ENCODE measurements around the gene PPP1R26. TPM values are rescaled to one million over a fixed set of nuclear protein-coding genes. Genes with fewer than 3 reads are reported as not detected.

Gene PPP1R26
- total and polyA plus RNA-seq, 2 experiments from 2014 or later = 10.7 to 49.8 TPM

DNA sequence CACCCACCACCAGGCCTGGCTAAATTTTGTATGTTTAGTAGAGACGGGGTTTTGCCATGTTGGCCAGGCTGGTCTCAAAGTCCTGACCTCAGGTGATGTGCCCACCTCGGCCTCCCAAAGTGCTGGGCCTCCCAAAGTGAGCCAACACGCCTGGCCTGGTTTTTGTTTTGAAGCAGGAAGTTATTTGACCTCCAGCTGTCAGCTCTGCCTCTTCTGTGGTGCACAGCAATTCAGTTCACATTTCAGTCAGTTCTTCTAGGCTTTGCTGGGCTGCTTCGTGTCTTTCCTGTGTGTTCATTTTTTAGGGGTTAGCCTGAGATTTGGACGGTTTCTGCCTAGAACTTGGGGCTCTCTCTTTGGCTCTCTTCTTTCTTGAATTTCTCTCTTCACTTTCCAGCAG, 50.6 kb downstream of the PPP1R26 start:
- DNase-seq (ENCODE audit: low spot score) (no peak), ATAC-seq (no peak)
- Mint-ChIP-seq H3K4me1 (peaks cover 9% of the 10 kb centered on the region; the same call in 2 of the 3 replicates), H3K9me3 (no peaks in the 10 kb centered on the region), H3K27ac (no peak overlapping the region), H3K27me3 (ENCODE audit: insufficient read depth, low read depth, poor library complexity) (peaks cover 4% of the 10 kb centered on the region), H3K4me3 (no peak overlapping the region), H3K36me3 (ENCODE audit: low read depth) (no peaks in the 10 kb centered on the region)
- H3K9me2 ChIP-seq (ENCODE audit: insufficient read depth) = no peaks in the 10 kb centered on the region
- no peaks in the 10 kb centered on the region for H3K79me2 ChIP-seq (replicated peaks; ENCODE audit: insufficient read depth)
- no peaks in the 10 kb centered on the region for H3K36me3 ChIP-seq (ENCODE audit: insufficient read depth)
- no peak overlapping the region for H3K4me3 ChIP-seq
- H3K27me3 ChIP-seq (ENCODE audit: insufficient read depth) = no peaks in the 10 kb centered on the region
- H3K4me2 ChIP-seq = no peak overlapping the region
- no peak overlapping the region for H3K27ac ChIP-seq (ENCODE audit: low read depth)
- H2AFZ ChIP-seq = no peak overlapping the region
- H3K4me1 ChIP-seq (ENCODE audit: insufficient read depth) = no peaks in the 10 kb centered on the region; the same call in 1 of the 2 replicates
- H4K20me1 ChIP-seq (replicated peaks; ENCODE audit: insufficient read depth) = no peaks in the 10 kb centered on the region
- no peaks in the 10 kb centered on the region for H3F3A ChIP-seq (replicated peaks; ENCODE audit: low read depth)
- TF ChIP-seq ZNF331 (CRISPR knock-in tag; IDR thresholded peaks at IDR 0.05; ENCODE audit: low read depth) = no peak

DNA sequence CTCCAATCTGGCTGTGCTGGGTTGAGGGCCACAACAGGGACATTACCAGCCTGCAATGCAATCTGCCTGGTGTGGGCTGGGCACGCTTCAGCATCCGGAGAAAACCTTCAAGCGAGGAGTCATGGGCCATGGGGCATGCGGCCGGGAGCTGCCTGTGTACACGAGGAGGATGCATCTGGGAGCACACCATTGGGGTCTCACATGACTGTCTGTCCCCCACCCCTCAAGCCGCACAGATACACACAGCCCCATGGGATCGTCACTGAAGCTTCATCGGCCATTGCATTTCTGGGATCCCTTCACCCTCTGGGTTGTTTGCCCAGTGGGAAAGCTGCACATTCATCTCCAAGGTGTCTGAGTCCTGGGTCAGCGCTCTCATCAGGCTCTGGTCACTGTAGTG, 51.5 kb downstream of the PPP1R26 start:
- Histone ChIP-seq H3K27ac (ENCODE audit: low read depth) (no peak overlapping the region), H3K4me2 (no peak overlapping the region), H3K36me3 (ENCODE audit: insufficient read depth) (no peaks in the 10 kb centered on the region), H3K27me3 (ENCODE audit: insufficient read depth) (no peaks in the 10 kb centered on the region), H2AFZ (no peak overlapping the region), H3K4me3 (no peak overlapping the region), H3K79me2 (replicated peaks; ENCODE audit: insufficient read depth) (no peaks in the 10 kb centered on the region), H4K20me1 (replicated peaks; ENCODE audit: insufficient read depth) (no peaks in the 10 kb centered on the region), H3F3A (replicated peaks; ENCODE audit: low read depth) (no peaks in the 10 kb centered on the region), H3K4me1 (ENCODE audit: insufficient read depth) (no peaks in the 10 kb centered on the region; the same call in 1 of the 2 replicates), H3K9me2 (ENCODE audit: insufficient read depth) (no peaks in the 10 kb centered on the region)
- no peak for DNase-seq (ENCODE audit: low spot score)
- Mint-ChIP-seq H3K27me3 (ENCODE audit: insufficient read depth, low read depth, poor library complexity) (peaks cover 5% of the 10 kb centered on the region), H3K36me3 (ENCODE audit: low read depth) (no peaks in the 10 kb centered on the region), H3K4me1 (peaks cover 9% of the 10 kb centered on the region; the same call in 2 of the 3 replicates), H3K4me3 (no peak overlapping the region), H3K9me3 (no peaks in the 10 kb centered on the region), H3K27ac (no peak overlapping the region)
- no peak for ATAC-seq
- TF ChIP-seq JUNB (IDR thresholded peaks at IDR 0.05; ENCODE audit: unreplicated experiment) = no peak
- TF ChIP-seq CREB1 (CRISPR knock-in tag; IDR thresholded peaks at IDR 0.05; ENCODE audit: low read depth) = no peak
- TF ChIP-seq NANOG (IDR thresholded peaks at IDR 0.05; ENCODE audit: borderline replicate concordance) = no peak
- TF ChIP-seq POLR2AphosphoS5 (IDR thresholded peaks at IDR 0.05; ENCODE audit: low read depth) = no peak
- TF ChIP-seq EZH2 (IDR thresholded peaks at IDR 0.05; ENCODE audit: low read depth, unreplicated experiment) = no peak
- no peak for TF ChIP-seq STAT1 (IDR thresholded peaks at IDR 0.05; ENCODE audit: unreplicated experiment)
- TF ChIP-seq, protein P1, sequence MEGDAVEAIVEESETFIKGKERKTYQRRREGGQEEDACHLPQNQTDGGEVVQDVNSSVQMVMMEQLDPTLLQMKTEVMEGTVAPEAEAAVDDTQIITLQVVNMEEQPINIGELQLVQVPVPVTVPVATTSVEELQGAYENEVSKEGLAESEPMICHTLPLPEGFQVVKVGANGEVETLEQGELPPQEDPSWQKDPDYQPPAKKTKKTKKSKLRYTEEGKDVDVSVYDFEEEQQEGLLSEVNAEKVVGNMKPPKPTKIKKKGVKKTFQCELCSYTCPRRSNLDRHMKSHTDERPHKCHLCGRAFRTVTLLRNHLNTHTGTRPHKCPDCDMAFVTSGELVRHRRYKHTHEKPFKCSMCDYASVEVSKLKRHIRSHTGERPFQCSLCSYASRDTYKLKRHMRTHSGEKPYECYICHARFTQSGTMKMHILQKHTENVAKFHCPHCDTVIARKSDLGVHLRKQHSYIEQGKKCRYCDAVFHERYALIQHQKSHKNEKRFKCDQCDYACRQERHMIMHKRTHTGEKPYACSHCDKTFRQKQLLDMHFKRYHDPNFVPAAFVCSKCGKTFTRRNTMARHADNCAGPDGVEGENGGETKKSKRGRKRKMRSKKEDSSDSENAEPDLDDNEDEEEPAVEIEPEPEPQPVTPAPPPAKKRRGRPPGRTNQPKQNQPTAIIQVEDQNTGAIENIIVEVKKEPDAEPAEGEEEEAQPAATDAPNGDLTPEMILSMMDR (conservative IDR thresholded peaks at IDR 0.05; ENCODE audit: low read depth in 2 of 2) = no peak
- TF ChIP-seq ZNF331 (CRISPR knock-in tag; IDR thresholded peaks at IDR 0.05; ENCODE audit: low read depth) = no peak
- TF ChIP-seq, protein P2, sequence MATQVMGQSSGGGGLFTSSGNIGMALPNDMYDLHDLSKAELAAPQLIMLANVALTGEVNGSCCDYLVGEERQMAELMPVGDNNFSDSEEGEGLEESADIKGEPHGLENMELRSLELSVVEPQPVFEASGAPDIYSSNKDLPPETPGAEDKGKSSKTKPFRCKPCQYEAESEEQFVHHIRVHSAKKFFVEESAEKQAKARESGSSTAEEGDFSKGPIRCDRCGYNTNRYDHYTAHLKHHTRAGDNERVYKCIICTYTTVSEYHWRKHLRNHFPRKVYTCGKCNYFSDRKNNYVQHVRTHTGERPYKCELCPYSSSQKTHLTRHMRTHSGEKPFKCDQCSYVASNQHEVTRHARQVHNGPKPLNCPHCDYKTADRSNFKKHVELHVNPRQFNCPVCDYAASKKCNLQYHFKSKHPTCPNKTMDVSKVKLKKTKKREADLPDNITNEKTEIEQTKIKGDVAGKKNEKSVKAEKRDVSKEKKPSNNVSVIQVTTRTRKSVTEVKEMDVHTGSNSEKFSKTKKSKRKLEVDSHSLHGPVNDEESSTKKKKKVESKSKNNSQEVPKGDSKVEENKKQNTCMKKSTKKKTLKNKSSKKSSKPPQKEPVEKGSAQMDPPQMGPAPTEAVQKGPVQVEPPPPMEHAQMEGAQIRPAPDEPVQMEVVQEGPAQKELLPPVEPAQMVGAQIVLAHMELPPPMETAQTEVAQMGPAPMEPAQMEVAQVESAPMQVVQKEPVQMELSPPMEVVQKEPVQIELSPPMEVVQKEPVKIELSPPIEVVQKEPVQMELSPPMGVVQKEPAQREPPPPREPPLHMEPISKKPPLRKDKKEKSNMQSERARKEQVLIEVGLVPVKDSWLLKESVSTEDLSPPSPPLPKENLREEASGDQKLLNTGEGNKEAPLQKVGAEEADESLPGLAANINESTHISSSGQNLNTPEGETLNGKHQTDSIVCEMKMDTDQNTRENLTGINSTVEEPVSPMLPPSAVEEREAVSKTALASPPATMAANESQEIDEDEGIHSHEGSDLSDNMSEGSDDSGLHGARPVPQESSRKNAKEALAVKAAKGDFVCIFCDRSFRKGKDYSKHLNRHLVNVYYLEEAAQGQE (IDR thresholded peaks at IDR 0.05; ENCODE audit: unreplicated experiment) = no peak
- TF ChIP-seq, protein P3, sequence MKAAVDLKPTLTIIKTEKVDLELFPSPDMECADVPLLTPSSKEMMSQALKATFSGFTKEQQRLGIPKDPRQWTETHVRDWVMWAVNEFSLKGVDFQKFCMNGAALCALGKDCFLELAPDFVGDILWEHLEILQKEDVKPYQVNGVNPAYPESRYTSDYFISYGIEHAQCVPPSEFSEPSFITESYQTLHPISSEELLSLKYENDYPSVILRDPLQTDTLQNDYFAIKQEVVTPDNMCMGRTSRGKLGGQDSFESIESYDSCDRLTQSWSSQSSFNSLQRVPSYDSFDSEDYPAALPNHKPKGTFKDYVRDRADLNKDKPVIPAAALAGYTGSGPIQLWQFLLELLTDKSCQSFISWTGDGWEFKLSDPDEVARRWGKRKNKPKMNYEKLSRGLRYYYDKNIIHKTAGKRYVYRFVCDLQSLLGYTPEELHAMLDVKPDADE (IDR thresholded peaks at IDR 0.05) = no peak
- no peak for TF ChIP-seq ZNF114 (CRISPR knock-in tag; IDR thresholded peaks at IDR 0.05)

All from GM23338 (cell line).